MM.1S (cell line): ENCODE measurements around the gene SYTL4.

Experiments
- CTCF ChIP-seq: fragments of 300-600 bp; sonication (generic); IDR thresholded peaks from 2 replicates; pipeline ENCODE4 v1.5.1; 2016; ENCODE audit warnings: antibody characterized with exemption, low read length, mixed read lengths
- EZH2 ChIP-seq: fragments of 300-600 bp; sonication (generic); optimal IDR thresholded peaks from 2 replicates; pipeline ENCODE3; 2017; ENCODE audit warnings: low read depth, mild to moderate bottlenecking, antibody characterized with exemption, low read length, mixed read lengths
- EZH2phosphoT487 ChIP-seq: fragments of 300-600 bp; sonication (generic); IDR thresholded peaks from 2 replicates; pipeline ENCODE4 v1.6.1; 2018; ENCODE audit warnings: antibody characterized with exemption, low read length

GRCh38 chrX:100685284-100685996 lies 46.5 kb downstream of the SYTL4 start:
- TF ChIP-seq CTCF (peak; percentile 90), EZH2 (no peak), EZH2phosphoT487 (no peak)
